ENCODE results near the gene GNAQ. TPM values are rescaled to one million over a fixed set of nuclear protein-coding genes. Genes with fewer than 3 reads are reported as not detected.

The GNAQ gene
- total RNA-seq, 3 donors from 2014 or later (not counting 1 experiment from before 2014, with no cell fraction given) = 17.8 to 51.6 (median 24.5) TPM

DNA sequence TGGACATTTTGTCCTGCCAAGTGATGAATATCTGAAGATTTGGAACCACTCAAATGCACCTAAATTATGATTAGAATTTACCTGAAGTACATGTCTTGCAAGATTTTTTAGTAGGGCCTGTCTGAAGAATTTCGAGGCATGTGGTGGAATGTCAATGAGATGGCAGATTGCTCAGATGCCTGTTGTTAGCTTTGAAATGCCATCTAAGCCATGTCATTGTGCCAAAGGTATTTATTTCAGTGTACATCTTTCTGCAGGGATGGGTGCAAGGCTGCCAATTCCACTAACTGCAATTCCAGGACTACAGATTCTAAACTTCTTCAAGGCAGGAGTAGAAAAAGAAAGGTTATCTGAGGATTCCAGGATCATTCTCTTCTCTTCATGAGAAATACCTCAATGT is 9.1 kb upstream of the GNAQ start:
- intact Hi-C loops (cut with micrococcal nuclease) = no loop called here
- WGBS (ENCODE audit: insufficient coverage) = 75% methylated on average over 1 of the region's 1 CpG

DNA sequence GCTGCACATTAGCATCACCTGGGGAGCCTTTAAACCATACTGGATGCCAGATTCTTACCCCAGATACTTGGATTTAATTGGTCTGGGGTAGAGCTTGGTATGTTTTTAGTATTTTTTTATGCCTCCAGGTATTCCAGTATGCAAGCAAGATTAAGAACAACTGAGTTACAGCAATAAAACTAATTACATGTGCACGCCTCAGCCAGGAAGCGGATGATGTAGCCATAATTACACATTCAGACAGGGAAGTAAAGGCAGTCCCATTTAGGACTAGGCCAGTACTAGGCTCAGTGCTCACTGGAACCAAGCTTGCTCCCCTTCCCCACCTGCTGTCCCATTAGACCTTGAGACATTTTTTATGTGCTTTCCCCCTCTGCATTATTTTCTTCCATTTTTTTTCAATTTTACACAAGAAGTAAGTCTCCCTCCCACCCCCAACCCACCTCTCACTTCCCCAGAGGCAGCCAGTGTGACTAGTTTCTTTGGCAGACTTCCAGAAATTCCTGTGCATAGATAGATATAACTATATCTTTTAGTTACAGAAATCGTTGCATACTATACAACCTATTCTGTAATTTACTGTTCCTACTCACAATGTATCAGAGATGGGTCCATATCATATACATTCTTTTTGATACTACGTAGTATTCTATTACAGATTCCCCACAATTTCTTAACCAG is 7.1 kb upstream of the GNAQ start:
- no peaks in the 10 kb centered on the region for H3K36me3 ChIP-seq (ENCODE audit: control insufficient read depth, insufficient read depth, low read length)
- H3K27ac ChIP-seq (ENCODE audit: low read length) = no peak overlapping the region
- no peak for TF ChIP-seq CTCF (IDR thresholded peaks at IDR 0.05)
- no peaks in the 10 kb centered on the region for H3K9me3 ChIP-seq (ENCODE audit: control insufficient read depth, insufficient read depth, low read length)
- H3K27me3 Mint-ChIP-seq (ENCODE audit: low read depth in 2 of 2) = peaks cover 9 to 12% of the 10 kb centered on the region in 2 donors
- ATAC-seq (no peak), DNase-seq (no peak)
- WGBS (ENCODE audit: insufficient coverage) = 91% methylated on average over 2 of the region's 4 CpGs
- H3K4me3 ChIP-seq (ENCODE audit: low read length) = no peak overlapping the region
- no peaks in the 10 kb centered on the region for H3K9me3 Mint-ChIP-seq
- H3K4me1 Mint-ChIP-seq = peaks cover 8% of the 10 kb centered on the region in 2 donors
- H3K4me3 Mint-ChIP-seq = no peak overlapping the region
- H3K4me1 ChIP-seq (ENCODE audit: control insufficient read depth, insufficient read depth, low read length) = peaks cover 5% of the 10 kb centered on the region
- H3K36me3 Mint-ChIP-seq = no peaks in the 10 kb centered on the region
- no peak overlapping the region for H3K27ac Mint-ChIP-seq
- intact Hi-C loops (cut with micrococcal nuclease) = loop anchor here (10.0 kb wide), 3 partner anchors 176 to 284 kb away; no protein-coding TSS in a partner anchor
- no peaks in the 10 kb centered on the region for H3K27me3 ChIP-seq (ENCODE audit: control insufficient read depth, insufficient read depth, low read length)

More for the DNA sequence above, 9.1 kb upstream of the GNAQ start:
- H3K27ac ChIP-seq (ENCODE audit: low read length) = no peak overlapping the region
- Mint-ChIP-seq H3K27ac (no peak overlapping the region), H3K9me3 (no peaks in the 10 kb centered on the region), H3K4me1 (no peaks in the 10 kb centered on the region), H3K27me3 (ENCODE audit: low read depth in 2 of 2) (peaks cover 0 to 9% of the 10 kb centered on the region in 2 donors), H3K4me3 (no peak overlapping the region), H3K36me3 (no peaks in the 10 kb centered on the region)
- H3K27me3 ChIP-seq (ENCODE audit: control insufficient read depth, insufficient read depth, low read length) = no peaks in the 10 kb centered on the region
- no peak for TF ChIP-seq CTCF (IDR thresholded peaks at IDR 0.05)
- no peak overlapping the region for H3K4me3 ChIP-seq (ENCODE audit: low read length)
- no peaks in the 10 kb centered on the region for H3K4me1 ChIP-seq (ENCODE audit: control insufficient read depth, insufficient read depth, low read length)
- no peak for DNase-seq
- no peak for ATAC-seq
- no peaks in the 10 kb centered on the region for H3K36me3 ChIP-seq (ENCODE audit: control insufficient read depth, insufficient read depth, low read length)
- no peaks in the 10 kb centered on the region for H3K9me3 ChIP-seq (ENCODE audit: control insufficient read depth, insufficient read depth, low read length)

- Histone ChIP-seq H3K9me3 (ENCODE audit: control insufficient read depth, insufficient read depth, low read length) (no peaks in the 10 kb centered on the region), H3K27ac (ENCODE audit: low read length) (no peak overlapping the region), H3K4me1 (ENCODE audit: control insufficient read depth, insufficient read depth, low read length) (peaks cover 12% of the 10 kb centered on the region), H3K27me3 (ENCODE audit: control insufficient read depth, insufficient read depth, low read length) (no peaks in the 10 kb centered on the region), H3K4me3 (ENCODE audit: low read length) (no peak overlapping the region), H3K36me3 (ENCODE audit: control insufficient read depth, insufficient read depth, low read length) (no peaks in the 10 kb centered on the region)
- intact Hi-C loops (cut with micrococcal nuclease) = loop anchor here (1.0 to 10.0 kb wide), 5 partner anchors 58 to 579 kb away; no protein-coding TSS in a partner anchor
- Mint-ChIP-seq H3K27me3 (ENCODE audit: low read depth in 2 of 2) (peaks cover 16 to 17% of the 10 kb centered on the region in 2 donors), H3K4me3 (no peak overlapping the region), H3K4me1 (peaks cover 21 to 22% of the 10 kb centered on the region in 2 donors), H3K9me3 (no peaks in the 10 kb centered on the region), H3K27ac (no peak overlapping the region), H3K36me3 (no peaks in the 10 kb centered on the region)
- peak; percentile 77 for TF ChIP-seq CTCF (IDR thresholded peaks at IDR 0.05)
- WGBS (ENCODE audit: insufficient coverage) = 26% methylated on average over 9 of the region's 10 CpGs
- peak; percentile 22 to 89 for DNase-seq
- peak; percentile 30 to 50 (median 39) for ATAC-seq
Measured at GRCh38 chr9:78035383-78035993, 3.9 kb upstream of the GNAQ start.

Measured in natural killer cell (primary cell).